SKM-1 treated with dmso at 0.1 percent for 144 hours (cell line): ENCODE results near the gene GPC3.

ENCODE experiments used
- DNase-seq: peaks from one replicate; lab custom pipeline; 2025; ENCODE audit not compliant: unreplicated experiment; lab: John Stamatoyannopoulos, UW

The GPC3 gene

GRCh38 chrX:133575501-133576136, 409.8 kb downstream of the GPC3 start:
- no peak for DNase-seq

GRCh38 chrX:133574716-133575115, 410.7 kb downstream of the GPC3 start:
- no peak for DNase-seq

- no peak for DNase-seq
Measured at GRCh38 chrX:133570549-133570948, 414.8 kb downstream of the GPC3 start.

- DNase-seq = no peak
Measured at GRCh38 chrX:133569217-133569616, 416.2 kb downstream of the GPC3 start.

GRCh38 chrX:133568109-133568508, 417.3 kb downstream of the GPC3 start:
- DNase-seq = no peak

- DNase-seq = no peak
Measured at GRCh38 chrX:133566876-133567275, 418.5 kb downstream of the GPC3 start.

- no peak for DNase-seq
Measured at GRCh38 chrX:133563705-133564104, 421.7 kb downstream of the GPC3 start.

GRCh38 chrX:133561251-133561650, 424.1 kb downstream of the GPC3 start:
- no peak for DNase-seq

GRCh38 chrX:133559909-133560308, 425.5 kb downstream of the GPC3 start:
- no peak for DNase-seq

- peak; percentile 51 for DNase-seq
Measured at GRCh38 chrX:133555782-133556458, 429.5 kb downstream of the GPC3 start.

- no peak for DNase-seq
Measured at GRCh38 chrX:133550665-133551485, 434.5 kb downstream of the GPC3 start.

GRCh38 chrX:133549295-133549933, 436.0 kb downstream of the GPC3 start:
- DNase-seq = no peak

GRCh38 chrX:133546441-133546840, 439.0 kb downstream of the GPC3 start:
- peak; percentile 38 for DNase-seq

GRCh38 chrX:133544778-133545177, 440.6 kb downstream of the GPC3 start:
- no peak for DNase-seq

GRCh38 chrX:133544115-133544514, 441.3 kb downstream of the GPC3 start:
- peak; percentile 72 for DNase-seq

- DNase-seq = no peak
Measured at GRCh38 chrX:133543654-133544053, 441.7 kb downstream of the GPC3 start.

GRCh38 chrX:133542476-133542875, 442.9 kb downstream of the GPC3 start:
- DNase-seq = no peak

GRCh38 chrX:133541021-133541420, 444.4 kb downstream of the GPC3 start:
- no peak for DNase-seq

GRCh38 chrX:133538148-133538547, 447.2 kb downstream of the GPC3 start:
- DNase-seq = no peak

- DNase-seq = no peak
Measured at GRCh38 chrX:133537142-133537541, 448.3 kb downstream of the GPC3 start.

- no peak for DNase-seq
Measured at GRCh38 chrX:133535066-133535465, 450.3 kb downstream of the GPC3 start.
